HCT116 (cell line): ENCODE results near the gene IGSF5. TPM values are rescaled to one million over a fixed set of nuclear protein-coding genes. Genes with fewer than 3 reads are reported as not detected.

Source experiments
- ATAC-seq: fragments of 200-7000 bp; cut with Tn5 transposase; 2 replicates; pipeline ENCODE4 v1.9.1; 2020; ENCODE audit warnings: mild to moderate bottlenecking, moderate library complexity
- BruUV-seq: library from RNA; stranded (reverse); fragments of 400-500 nt; replicated peaks from 2 replicates; lab custom pipeline; 2021; lab: Mats Ljungman, UMichigan
- CTCF ChIA-PET: fragments of 300-600 bp; sonication (Branson Sonifier 250); formaldehyde crosslinking; loops from one replicate; lab custom pipeline; 2021; ENCODE audit warnings: antibody characterized with exemption; lab: Charles Lee
- POLR2A ChIA-PET: fragments of 300-600, 350-600 bp; sonication (Branson Sonifier 250); formaldehyde crosslinking; loops from one replicate; lab custom pipeline; 2021; ENCODE audit warnings: antibody characterized with exemption; lab: Charles Lee
- RAD21 ChIA-PET, 2 experiments: fragments of 300-600 bp; sonication (Branson Sonifier 250); formaldehyde crosslinking; loops; one replicate each; lab custom pipeline; 2023; ENCODE audit warnings: low total read pairs in 2 of 2; ENCODE audit not compliant: uncharacterized antibody in 2 of 2, unreplicated experiment in 2 of 2, low non-redundant PET in 1 of 2; lab: Charles Lee
- DNase-seq: peaks from one replicate; pipeline ENCODE4 v3.0.0-alpha.2; 2010; ENCODE audit warnings: low read depth, low spot score
- H2AFZ ChIP-seq: fragments of 200-600 bp; shearing (Covaris generic), sonication (generic); 2 replicates; pipeline ENCODE4 v1.6.1; 2017; ENCODE audit warnings: low read depth, mixed run types, mixed read lengths, antibody characterized with exemption, low read length; ENCODE audit not compliant: poor library complexity, severe bottlenecking
- H3K27ac ChIP-seq: 2 replicates; pipeline ENCODE4 v1.5.1; 2012; ENCODE audit warnings: low read depth, low read length
- H3K27me3 ChIP-seq: fragments of 200-600 bp; sonication (generic); 2 replicates; pipeline ENCODE4 v1.6.1; 2016; ENCODE audit warnings: mixed run types, low read length, mixed read lengths; ENCODE audit not compliant: insufficient read depth
- H3K36me3 ChIP-seq, 2 experiments: fragments of 200-500 bp in 1 of 2; fragments of 200-600 bp in 1 of 2; sonication (Bioruptor generic) in 1 of 2; sonication (generic) in 1 of 2; 2 replicates each; pipeline versions ENCODE4 v1.5.1 to v1.6.1; 2014 to 2016; ENCODE audit warnings: low read length in 2 of 2, inconsistent platforms in 1 of 2, mixed read lengths in 1 of 2, mixed run types in 1 of 2; ENCODE audit not compliant: insufficient read depth in 2 of 2, control insufficient read depth in 1 of 2
- H3K4me1 ChIP-seq, 2 experiments: fragments of 200-600 bp in 1 of 2; sonication (generic) in 1 of 2; 2 replicates each; pipeline versions ENCODE4 v1.5.1 to v1.6.1; 2012 to 2017; ENCODE audit warnings: low read length in 2 of 2, inconsistent platforms in 1 of 2, mild to moderate bottlenecking in 1 of 2, mixed read lengths in 1 of 2, mixed run types in 1 of 2, moderate library complexity in 1 of 2; ENCODE audit not compliant: insufficient read depth in 2 of 2, control insufficient read depth in 1 of 2
- H3K4me2 ChIP-seq: fragments of 200-600 bp; sonication (generic); 2 replicates; pipeline ENCODE4 v1.6.1; 2017; ENCODE audit warnings: mixed run types, low read length, mixed read lengths
- H3K4me3 ChIP-seq, 2 experiments: fragments of 200-600 bp in 1 of 2; sonication (generic) in 1 of 2; replicated peaks in 1 of 2; 2 replicates each; pipeline ENCODE4 v1.5.1; 2011 to 2016; ENCODE audit warnings: low read length in 2 of 2, control low read depth in 1 of 2, low read depth in 1 of 2, mild to moderate bottlenecking in 1 of 2, mixed read lengths in 1 of 2, mixed run types in 1 of 2
- H3K79me2 ChIP-seq: fragments of 200-600 bp; sonication (generic); 2 replicates; pipeline ENCODE4 v1.6.1; 2017; ENCODE audit warnings: mild to moderate bottlenecking, mixed run types, low read length, moderate library complexity, mixed read lengths; ENCODE audit not compliant: insufficient read depth
- H3K9ac ChIP-seq: fragments of 200-600 bp; sonication (generic); 2 replicates; pipeline ENCODE4 v1.6.1; 2016; ENCODE audit warnings: low read length, mixed read lengths
- H3K9me2 ChIP-seq: fragments of 200-600 bp; sonication (generic), shearing (Covaris generic); 2 replicates; pipeline ENCODE4 v1.6.1; 2017; ENCODE audit warnings: mixed run types, mild to moderate bottlenecking, moderate library complexity; ENCODE audit not compliant: insufficient read depth
- H3K9me3 ChIP-seq, 2 experiments: fragments of 200-500 bp in 1 of 2; fragments of 200-600 bp in 1 of 2; sonication (Bioruptor generic) in 1 of 2; sonication (generic) in 1 of 2; 2 replicates each; pipeline ENCODE4 v1.6.1; 2014 to 2017; ENCODE audit warnings: low read length in 2 of 2, mixed read lengths in 2 of 2, inconsistent platforms in 1 of 2, low read depth in 1 of 2, mild to moderate bottlenecking in 1 of 2, mixed run types in 1 of 2, moderate library complexity in 1 of 2; ENCODE audit not compliant: control insufficient read depth in 1 of 2, insufficient read depth in 1 of 2
- H4K20me1 ChIP-seq: fragments of 200-600 bp; sonication (generic), shearing (Covaris generic); 2 replicates; pipeline ENCODE4 v1.6.1; 2017; ENCODE audit warnings: mixed run types, mild to moderate bottlenecking, moderate library complexity; ENCODE audit not compliant: insufficient read depth
- CBX3 ChIP-seq: IDR thresholded peaks from 2 replicates; pipeline ENCODE4 v1.6.1; 2012; ENCODE audit warnings: low read depth
- EGR1 ChIP-seq: IDR thresholded peaks from 2 replicates; pipeline ENCODE4 v1.6.1; 2012; ENCODE audit warnings: low read depth
- ELF1 ChIP-seq: IDR thresholded peaks from 2 replicates; pipeline ENCODE4 v1.6.1; 2012; ENCODE audit warnings: low read depth, borderline replicate concordance
- FOSL1 ChIP-seq: IDR thresholded peaks from 2 replicates; pipeline ENCODE4 v1.6.1; 2012; ENCODE audit warnings: low read depth
- POLR2A ChIP-seq: IDR thresholded peaks from 2 replicates; pipeline ENCODE4 v1.7.0; 2011; ENCODE audit warnings: borderline replicate concordance; ENCODE audit not compliant: insufficient read depth, insufficient read length; ENCODE audit errors: extremely low read depth
- ZBTB33 ChIP-seq: IDR thresholded peaks from 2 replicates; pipeline ENCODE4 v1.6.1; 2011; ENCODE audit warnings: mild to moderate bottlenecking, low read length, moderate library complexity; ENCODE audit not compliant: insufficient replicate concordance; ENCODE audit errors: extremely low read depth
- intact Hi-C: fragments of 100-400 bp; cut with micrococcal nuclease; formaldehyde crosslinking; loops from 2 replicates; pipeline ENCODE4 v1.10.0; 2022
- total RNA-seq: library from RNA; stranded (reverse); gene quantifications from one replicate; pipeline ENCODE4 v1.2.1, GENCODE V29; 2021; ENCODE audit not compliant: unreplicated experiment
- TF ChIP-seq, protein P1 (sequence below): IDR thresholded peaks from 2 replicates; pipeline ENCODE4 v1.6.1; 2012
- TF ChIP-seq, protein P2 (sequence below), 3 experiments: fragments of 200-600 bp in 1 of 3; sonication (generic) in 1 of 3; IDR thresholded peaks in 2 of 3; conservative IDR thresholded peaks in 1 of 3; 2 replicates each; pipeline ENCODE4 v1.5.1; 2012 to 2017; ENCODE audit warnings: low read depth in 2 of 3, low read length in 2 of 3, antibody characterized with exemption in 1 of 3, borderline replicate concordance in 1 of 3, control low read depth in 1 of 3, mild to moderate bottlenecking in 1 of 3, mixed read lengths in 1 of 3, mixed run types in 1 of 3, moderate library complexity in 1 of 3; ENCODE audit not compliant: insufficient read depth in 1 of 3

IGSF5 gene
- total RNA-seq, 1 experiment from 2014 or later, result not detected

GRCh38 chr21:39775816-39776215 is 30.8 kb downstream of the IGSF5 start:
- RAD21 ChIA-PET, result no interaction called here
- H3K79me2 ChIP-seq, result no peaks in the 10 kb centered on the region
- no peak overlapping the region for H3K4me2 ChIP-seq
- no peak overlapping the region for H3K4me3 ChIP-seq
- BruUV-seq, result no TSS peak
- H3K9me2 ChIP-seq, result no peaks in the 10 kb centered on the region
- TF ChIP-seq, protein P1, sequence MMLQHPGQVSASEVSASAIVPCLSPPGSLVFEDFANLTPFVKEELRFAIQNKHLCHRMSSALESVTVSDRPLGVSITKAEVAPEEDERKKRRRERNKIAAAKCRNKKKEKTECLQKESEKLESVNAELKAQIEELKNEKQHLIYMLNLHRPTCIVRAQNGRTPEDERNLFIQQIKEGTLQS, result no peak
- no peak for TF ChIP-seq EGR1
- TF ChIP-seq CBX3, result no peak
- TF ChIP-seq, protein P2, sequence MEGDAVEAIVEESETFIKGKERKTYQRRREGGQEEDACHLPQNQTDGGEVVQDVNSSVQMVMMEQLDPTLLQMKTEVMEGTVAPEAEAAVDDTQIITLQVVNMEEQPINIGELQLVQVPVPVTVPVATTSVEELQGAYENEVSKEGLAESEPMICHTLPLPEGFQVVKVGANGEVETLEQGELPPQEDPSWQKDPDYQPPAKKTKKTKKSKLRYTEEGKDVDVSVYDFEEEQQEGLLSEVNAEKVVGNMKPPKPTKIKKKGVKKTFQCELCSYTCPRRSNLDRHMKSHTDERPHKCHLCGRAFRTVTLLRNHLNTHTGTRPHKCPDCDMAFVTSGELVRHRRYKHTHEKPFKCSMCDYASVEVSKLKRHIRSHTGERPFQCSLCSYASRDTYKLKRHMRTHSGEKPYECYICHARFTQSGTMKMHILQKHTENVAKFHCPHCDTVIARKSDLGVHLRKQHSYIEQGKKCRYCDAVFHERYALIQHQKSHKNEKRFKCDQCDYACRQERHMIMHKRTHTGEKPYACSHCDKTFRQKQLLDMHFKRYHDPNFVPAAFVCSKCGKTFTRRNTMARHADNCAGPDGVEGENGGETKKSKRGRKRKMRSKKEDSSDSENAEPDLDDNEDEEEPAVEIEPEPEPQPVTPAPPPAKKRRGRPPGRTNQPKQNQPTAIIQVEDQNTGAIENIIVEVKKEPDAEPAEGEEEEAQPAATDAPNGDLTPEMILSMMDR (IDR thresholded peaks at IDR 0.05 in 2 of 3, conservative IDR thresholded peaks at IDR 0.05 in 1 of 3; ENCODE audit: borderline replicate concordance in 1 of 3, insufficient read depth in 1 of 3, low read depth in 2 of 3, low read length in 2 of 3), result no peak
- no peak for TF ChIP-seq POLR2A
- no peak for TF ChIP-seq ZBTB33
- no peak for TF ChIP-seq FOSL1
- TF ChIP-seq ELF1, result no peak
- TF ChIP-seq, all 23 proteins: peak for 0
- CTCF ChIA-PET, result no interaction called here
- Histone ChIP-seq H3K27me3 (no peaks in the 10 kb centered on the region; the same call in 1 of the 2 replicates), H3K9ac (no peak overlapping the region), H3K9me3 (no peaks in the 10 kb centered on the region), H2AFZ (no peak overlapping the region), H3K27ac (no peak overlapping the region), H3K36me3 (no peaks in the 10 kb centered on the region), H3K4me1 (no peaks in the 10 kb centered on the region), H4K20me1 (no peaks in the 10 kb centered on the region)
- DNase-seq, result no peak
- intact Hi-C loops, result no loop called here
- no peak for ATAC-seq
- POLR2A ChIA-PET, result no interaction called here
